ENCODE measurements around the gene C6orf47. TPM values are rescaled to one million over a fixed set of nuclear protein-coding genes. Genes with fewer than 3 reads are reported as not detected.

C6orf47 gene
- total and polyA plus RNA-seq, 7 donors: 13.5 to 36.0 (median 19.4) TPM

DNA sequence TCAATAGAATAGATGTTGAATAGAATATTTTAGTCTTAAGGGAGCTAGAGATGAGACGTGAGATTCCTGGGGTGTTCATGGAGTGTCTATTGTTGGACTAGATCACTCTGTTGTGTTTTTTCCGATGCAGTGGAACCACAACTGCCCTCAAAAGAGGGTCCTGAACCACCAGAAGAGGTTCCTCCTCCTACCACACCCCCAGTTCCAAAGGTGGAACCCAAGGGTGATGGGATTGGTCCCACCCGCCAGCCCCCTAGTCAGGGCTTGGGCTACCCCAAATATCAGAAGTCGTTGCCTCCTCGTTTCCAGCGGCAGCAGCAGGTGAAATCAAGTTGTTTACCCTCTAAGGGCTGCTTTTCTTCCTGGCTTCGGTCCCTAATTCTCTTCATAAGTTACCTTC lies 31.6 kb downstream of the C6orf47 start:
- TF ChIP-seq, protein P1, sequence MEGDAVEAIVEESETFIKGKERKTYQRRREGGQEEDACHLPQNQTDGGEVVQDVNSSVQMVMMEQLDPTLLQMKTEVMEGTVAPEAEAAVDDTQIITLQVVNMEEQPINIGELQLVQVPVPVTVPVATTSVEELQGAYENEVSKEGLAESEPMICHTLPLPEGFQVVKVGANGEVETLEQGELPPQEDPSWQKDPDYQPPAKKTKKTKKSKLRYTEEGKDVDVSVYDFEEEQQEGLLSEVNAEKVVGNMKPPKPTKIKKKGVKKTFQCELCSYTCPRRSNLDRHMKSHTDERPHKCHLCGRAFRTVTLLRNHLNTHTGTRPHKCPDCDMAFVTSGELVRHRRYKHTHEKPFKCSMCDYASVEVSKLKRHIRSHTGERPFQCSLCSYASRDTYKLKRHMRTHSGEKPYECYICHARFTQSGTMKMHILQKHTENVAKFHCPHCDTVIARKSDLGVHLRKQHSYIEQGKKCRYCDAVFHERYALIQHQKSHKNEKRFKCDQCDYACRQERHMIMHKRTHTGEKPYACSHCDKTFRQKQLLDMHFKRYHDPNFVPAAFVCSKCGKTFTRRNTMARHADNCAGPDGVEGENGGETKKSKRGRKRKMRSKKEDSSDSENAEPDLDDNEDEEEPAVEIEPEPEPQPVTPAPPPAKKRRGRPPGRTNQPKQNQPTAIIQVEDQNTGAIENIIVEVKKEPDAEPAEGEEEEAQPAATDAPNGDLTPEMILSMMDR (IDR thresholded peaks at IDR 0.05): no peak
- Histone ChIP-seq H3K27me3 (ENCODE audit: insufficient read depth in 3 of 3, low read length in 2 of 3) (no peaks in the 10 kb centered on the region), H3K27ac (no peak overlapping the region), H3K4me3 (no peak overlapping the region), H3K36me3 (ENCODE audit: insufficient read depth in 1 of 2, low read depth in 1 of 2) (peaks cover 31 to 100% of the 10 kb centered on the region in 2 donors), H3K4me1 (no peaks in the 10 kb centered on the region), H3K9me3 (no peaks in the 10 kb centered on the region)
- intact Hi-C loops (cut with DNase I): no loop called here
- DNase-seq: no peak
- ATAC-seq: no peak
- WGBS, 3 donors: 77 to 88% (median 82%) methylated on average over 7 of the region's 7 CpGs

DNA sequence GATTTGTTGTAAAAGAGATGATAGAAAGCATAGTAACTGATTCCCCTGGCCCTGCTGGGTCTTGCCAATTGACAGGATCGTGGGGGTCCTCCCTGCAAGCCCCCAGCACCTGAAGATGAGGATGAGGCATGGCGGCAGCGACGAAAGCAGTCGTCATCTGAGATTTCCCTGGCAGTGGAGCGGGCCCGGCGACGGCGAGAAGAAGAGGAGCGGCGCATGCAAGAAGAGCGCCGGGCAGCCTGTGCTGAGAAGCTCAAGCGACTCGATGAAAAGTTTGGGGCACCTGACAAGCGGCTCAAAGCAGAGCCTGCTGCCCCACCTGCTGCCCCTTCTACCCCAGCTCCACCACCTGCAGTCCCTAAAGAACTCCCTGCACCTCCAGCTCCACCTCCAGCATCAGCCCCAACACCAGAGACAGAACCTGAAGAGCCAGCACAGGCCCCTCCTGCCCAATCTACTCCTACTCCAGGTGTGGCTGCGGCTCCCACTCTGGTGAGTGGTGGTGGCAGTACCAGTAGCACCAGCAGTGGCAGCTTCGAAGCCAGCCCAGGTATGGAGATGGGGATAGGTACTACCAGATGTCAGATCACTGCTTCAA lies 32.8 kb downstream of the C6orf47 start:
- TF ChIP-seq, protein P1 (IDR thresholded peaks at IDR 0.05): no peak
- no peak for DNase-seq
- ATAC-seq: no peak
- intact Hi-C loops (cut with DNase I): no loop called here
- no peaks in the 10 kb centered on the region for H3K27me3 ChIP-seq (ENCODE audit: insufficient read depth in 3 of 3, low read length in 2 of 3)
- peaks cover 31 to 100% of the 10 kb centered on the region in 2 donors for H3K36me3 ChIP-seq (ENCODE audit: insufficient read depth in 1 of 2, low read depth in 1 of 2)
- 94 to 95% (median 94%) methylated on average over 19 of the region's 19 CpGs for WGBS, 3 donors
- no peaks in the 10 kb centered on the region for H3K9me3 ChIP-seq
- H3K4me3 ChIP-seq: no peak overlapping the region
- H3K4me1 ChIP-seq: peaks cover 1% of the 10 kb centered on the region
- no peak overlapping the region for H3K27ac ChIP-seq

DNA sequence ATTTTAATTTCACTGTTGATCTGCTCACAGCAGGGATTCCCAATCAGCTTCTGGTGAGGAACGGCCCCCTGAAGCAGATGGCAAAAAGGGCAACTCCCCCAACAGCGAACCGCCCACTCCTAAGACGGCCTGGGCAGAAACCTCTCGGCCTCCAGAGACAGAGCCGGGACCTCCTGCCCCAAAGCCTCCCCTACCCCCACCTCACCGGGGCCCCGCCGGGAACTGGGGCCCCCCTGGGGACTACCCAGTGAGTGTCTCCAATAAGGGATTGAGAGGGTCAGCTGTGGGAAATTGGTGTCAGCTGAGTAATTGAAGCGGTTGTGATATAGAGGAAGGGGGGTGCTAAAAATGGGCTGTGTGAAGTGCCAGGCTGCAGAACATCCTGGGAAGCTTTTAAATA lies 33.6 kb downstream of the C6orf47 start:
- Histone ChIP-seq H3K4me1 (peaks cover 10% of the 10 kb centered on the region), H3K4me3 (no peak overlapping the region), H3K9me3 (no peaks in the 10 kb centered on the region), H3K27me3 (ENCODE audit: insufficient read depth in 3 of 3, low read length in 2 of 3) (no peaks in the 10 kb centered on the region), H3K36me3 (ENCODE audit: insufficient read depth in 1 of 2, low read depth in 1 of 2) (peaks cover 34 to 98% of the 10 kb centered on the region in 2 donors), H3K27ac (no peak overlapping the region)
- no peak for DNase-seq
- 83 to 89% (median 86%) methylated on average over 10 of the region's 10 CpGs for WGBS, 3 donors
- ATAC-seq: no peak
- TF ChIP-seq, protein P1 (IDR thresholded peaks at IDR 0.05): no peak
- intact Hi-C loops (cut with DNase I): no loop called here

DNA sequence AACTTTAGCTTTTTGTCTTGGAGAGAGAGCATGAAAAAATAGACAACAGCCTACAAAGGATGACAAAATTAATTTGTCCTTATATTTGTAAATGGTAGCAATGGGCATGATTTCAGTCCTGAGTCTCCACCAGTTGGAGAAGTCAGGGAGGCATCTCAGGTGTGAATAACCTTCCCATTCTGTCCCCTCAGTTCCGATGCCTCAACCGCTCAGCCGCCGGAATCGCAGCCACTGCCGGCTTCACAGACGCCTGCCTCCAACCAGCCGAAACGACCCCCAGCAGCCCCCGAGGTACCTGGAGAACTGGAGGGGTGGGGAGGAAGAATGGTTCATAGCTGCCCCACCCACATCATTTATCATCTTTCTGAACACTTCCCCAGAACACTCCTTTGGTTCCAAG lies 36.5 kb downstream of the C6orf47 start:
- ATAC-seq (no peak), DNase-seq (no peak)
- no peak overlapping the region for H3K4me3 ChIP-seq
- intact Hi-C loops (cut with DNase I): no loop called here
- no peaks in the 10 kb centered on the region for H3K9me3 ChIP-seq
- peaks cover 16% of the 10 kb centered on the region for H3K4me1 ChIP-seq
- 90 to 91% (median 90%) methylated on average over 10 of the region's 10 CpGs for WGBS, 3 donors
- no peaks in the 10 kb centered on the region for H3K27me3 ChIP-seq (ENCODE audit: insufficient read depth in 3 of 3, low read length in 2 of 3)
- peaks cover 20 to 72% of the 10 kb centered on the region in 2 donors for H3K36me3 ChIP-seq (ENCODE audit: insufficient read depth in 1 of 2, low read depth in 1 of 2)
- TF ChIP-seq, protein P1 (IDR thresholded peaks at IDR 0.05): no peak
- H3K27ac ChIP-seq: no peak overlapping the region

DNA sequence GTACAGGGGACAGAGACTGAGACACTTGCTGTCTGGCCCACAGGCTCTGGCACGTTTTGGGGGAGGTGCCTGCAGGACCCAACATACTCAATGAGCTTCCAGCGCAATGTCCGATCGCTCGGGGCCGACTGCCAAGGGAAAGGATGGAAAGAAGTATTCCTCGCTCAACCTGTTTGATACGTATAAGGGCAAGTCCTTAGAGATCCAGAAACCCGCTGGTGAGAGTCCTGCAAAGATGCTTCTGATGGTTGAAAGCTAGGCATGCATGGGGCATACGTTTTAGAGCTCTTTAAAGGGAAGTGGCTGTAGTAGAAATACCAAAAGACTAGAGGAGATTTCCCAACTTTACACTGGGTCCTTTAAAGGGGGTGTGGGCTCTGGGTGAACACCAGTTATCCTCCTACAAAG lies 37.9 kb downstream of the C6orf47 start:
- intact Hi-C loops (cut with DNase I): loop anchor here in 1 of 2 donors (2.0 kb wide), 1 partner anchor 28 kb away; no protein-coding TSS in a partner anchor
- Histone ChIP-seq H3K36me3 (ENCODE audit: insufficient read depth in 1 of 2, low read depth in 1 of 2) (peaks cover 18 to 58% of the 10 kb centered on the region in 2 donors), H3K27ac (no peak overlapping the region), H3K27me3 (ENCODE audit: insufficient read depth in 3 of 3, low read length in 2 of 3) (no peaks in the 10 kb centered on the region), H3K4me1 (peaks cover 16% of the 10 kb centered on the region), H3K4me3 (no peak overlapping the region), H3K9me3 (no peaks in the 10 kb centered on the region)
- ATAC-seq (no peak), DNase-seq (no peak)
- 58 to 69% (median 59%) methylated on average over 10 of the region's 10 CpGs for WGBS, 3 donors
- TF ChIP-seq, protein P1 (IDR thresholded peaks at IDR 0.05): no peak
